ENCODE data around the gene CTSO. TPM values are rescaled to one million over a fixed set of nuclear protein-coding genes. Genes with fewer than 3 reads are reported as not detected.
"Not testable (repeated sequence)": the region's sequence is repeated elsewhere in the genome, so short reads cannot be mapped to it uniquely, and the experiment has no call there.

Gene CTSO
- total RNA-seq, 1 donor from 2014 or later, result 3.8 TPM

- intact Hi-C loops (cut with micrococcal nuclease), result no loop called here
Measured at GRCh38 chr4:155956461-155956860, 2.8 kb upstream of the CTSO start.

DNA sequence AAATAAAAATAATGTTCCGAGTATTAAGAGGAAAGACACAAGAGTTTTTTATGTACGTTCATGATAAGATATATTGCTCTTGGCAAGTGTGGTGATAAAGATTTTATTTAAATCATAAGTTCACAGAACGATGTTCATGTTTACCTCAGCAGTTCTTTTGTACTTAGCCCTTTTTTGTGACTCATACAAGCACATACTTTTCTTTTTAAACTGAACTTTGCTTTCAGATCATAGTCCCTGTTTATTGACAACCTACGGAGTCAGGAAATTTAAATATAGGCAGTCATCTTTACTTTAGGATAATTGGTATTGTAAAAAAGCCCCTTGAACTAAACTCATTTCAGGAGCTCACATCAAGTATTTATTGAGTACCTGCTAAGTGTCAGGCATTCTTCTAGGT is 1.3 kb upstream of the CTSO start:
- intact Hi-C loops (cut with micrococcal nuclease), result loop anchor here (5.0 kb wide), 2 partner anchors 428 to 1012 kb away; no protein-coding TSS in a partner anchor

GRCh38 chr4:155954118-155954685 is 536 bp upstream of the CTSO start:
- intact Hi-C loops (cut with micrococcal nuclease), result loop anchor here (5.0 kb wide), 2 partner anchors 427 to 1013 kb away; no protein-coding TSS in a partner anchor

- intact Hi-C loops (cut with micrococcal nuclease), result loop anchor here (5.0 kb wide), 2 partner anchors 425 to 1015 kb away; no protein-coding TSS in a partner anchor
Measured at GRCh38 chr4:155952501-155952901, 1.2 kb downstream of the CTSO start.

- intact Hi-C loops (cut with micrococcal nuclease), result loop anchor here (5.0 kb wide), 2 partner anchors 423 to 1017 kb away; no protein-coding TSS in a partner anchor
Measured at GRCh38 chr4:155950461-155950860, 3.2 kb downstream of the CTSO start.

GRCh38 chr4:155948541-155948940 is 5.1 kb downstream of the CTSO start:
- intact Hi-C loops (cut with micrococcal nuclease), result no loop called here

DNA sequence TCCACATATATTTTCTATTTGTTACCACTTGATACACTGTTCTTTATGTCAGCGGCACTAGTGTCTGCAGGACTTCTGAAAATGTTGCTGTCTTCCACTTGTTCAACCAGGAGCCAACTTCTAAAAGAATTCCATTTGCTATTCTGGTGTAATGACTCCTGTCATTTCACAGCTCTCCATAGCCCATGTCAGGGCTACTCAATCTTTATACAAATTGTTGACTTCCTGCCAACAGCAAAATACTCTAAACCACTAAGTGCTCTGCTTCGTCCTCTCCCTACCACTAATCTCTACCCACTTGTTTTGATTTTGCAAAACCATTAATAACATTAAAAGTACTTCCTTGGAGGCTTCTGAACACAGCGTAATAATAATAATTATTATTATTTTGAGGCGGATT is 7.2 kb downstream of the CTSO start:
- intact Hi-C loops (cut with micrococcal nuclease), result no loop called here

DNA sequence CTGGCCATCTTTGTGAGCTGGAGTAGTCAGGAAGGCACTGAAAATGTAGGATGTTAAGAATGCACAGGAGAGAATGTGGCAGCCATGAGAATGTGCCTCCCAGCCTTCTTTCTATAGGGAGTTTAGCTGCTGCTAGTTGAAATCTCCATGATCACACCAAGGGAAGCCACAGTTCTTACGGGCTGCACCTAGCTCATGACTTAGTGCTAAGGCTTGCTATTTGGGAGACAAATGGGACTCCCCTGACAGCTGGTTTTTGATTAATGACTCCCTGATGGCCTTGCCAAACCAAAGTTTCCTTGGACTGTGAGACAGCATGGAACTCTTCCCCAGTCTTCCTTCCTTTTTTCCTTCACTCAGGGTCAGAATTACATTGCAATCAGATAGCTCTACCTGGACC is 9.2 kb downstream of the CTSO start:
- intact Hi-C loops (cut with micrococcal nuclease), result no loop called here

DNA sequence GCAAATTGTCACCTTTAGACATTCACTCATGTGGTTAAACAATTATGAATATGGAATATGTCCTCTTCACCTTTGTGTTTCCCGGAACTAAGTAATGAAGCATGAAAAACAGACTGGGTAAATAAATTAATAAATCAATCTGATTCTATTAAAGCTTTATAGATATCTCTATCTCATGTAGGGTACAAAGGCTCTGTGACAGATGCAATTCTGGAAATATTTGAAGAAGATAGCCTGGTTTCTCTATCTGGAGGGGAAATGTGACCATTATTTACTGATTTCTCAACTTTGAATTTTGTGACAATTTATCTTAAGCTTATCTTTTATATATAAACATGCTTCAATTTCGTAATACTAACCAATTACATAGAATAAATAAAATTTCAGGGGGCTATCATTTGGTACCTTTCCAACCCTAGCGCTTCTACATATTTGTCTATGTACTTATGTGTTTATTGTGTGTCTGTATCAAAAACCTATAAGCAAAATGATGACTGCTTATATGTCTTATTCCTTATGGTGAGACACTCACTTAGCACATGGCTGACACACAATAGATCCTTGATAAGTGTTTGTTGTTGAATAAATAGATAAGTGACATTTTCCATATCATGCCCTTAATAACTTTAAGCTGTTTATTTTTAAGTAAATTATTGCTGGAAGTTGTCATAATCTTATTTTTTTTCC is 9.9 kb downstream of the CTSO start:
- intact Hi-C loops (cut with micrococcal nuclease), result no loop called here

GRCh38 chr4:155941820-155942219 is 11.8 kb downstream of the CTSO start:
- intact Hi-C loops (cut with micrococcal nuclease), result no loop called here

DNA sequence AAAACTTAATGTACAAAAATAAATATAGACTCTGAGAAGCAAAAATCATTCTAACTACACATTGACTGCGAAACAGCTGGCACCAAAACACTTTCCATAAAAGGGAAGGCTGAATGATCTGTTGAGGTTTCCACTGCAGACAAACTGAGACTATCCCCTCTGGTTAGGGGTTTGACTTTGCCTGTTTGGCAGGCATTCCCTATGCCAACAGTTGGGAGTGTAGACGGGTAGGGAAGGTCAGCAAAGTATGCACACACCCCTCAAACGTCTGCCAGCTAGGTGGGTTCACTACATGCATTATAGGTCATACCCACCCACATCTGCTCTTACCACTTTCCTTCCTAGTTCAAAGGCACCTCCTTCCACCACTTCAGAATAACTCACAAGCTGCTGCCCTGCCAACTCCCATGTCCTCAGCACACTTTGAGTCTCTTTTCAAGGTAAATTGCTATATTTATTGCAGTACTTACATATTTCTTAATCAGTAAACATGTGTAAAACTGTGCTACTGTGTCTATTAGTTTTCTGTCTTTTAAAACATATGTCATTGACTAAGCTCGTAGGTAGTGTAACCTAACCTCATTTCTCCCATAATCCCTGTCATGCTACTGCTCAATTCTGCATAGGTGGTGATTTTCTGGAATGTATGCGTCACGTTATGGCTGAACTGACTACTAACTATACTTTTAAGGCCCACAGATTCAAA is 12.4 kb downstream of the CTSO start:
- intact Hi-C loops (cut with micrococcal nuclease), result no loop called here

GRCh38 chr4:155935389-155935986 is 18.2 kb downstream of the CTSO start:
- intact Hi-C loops (cut with micrococcal nuclease), result no loop called here

DNA sequence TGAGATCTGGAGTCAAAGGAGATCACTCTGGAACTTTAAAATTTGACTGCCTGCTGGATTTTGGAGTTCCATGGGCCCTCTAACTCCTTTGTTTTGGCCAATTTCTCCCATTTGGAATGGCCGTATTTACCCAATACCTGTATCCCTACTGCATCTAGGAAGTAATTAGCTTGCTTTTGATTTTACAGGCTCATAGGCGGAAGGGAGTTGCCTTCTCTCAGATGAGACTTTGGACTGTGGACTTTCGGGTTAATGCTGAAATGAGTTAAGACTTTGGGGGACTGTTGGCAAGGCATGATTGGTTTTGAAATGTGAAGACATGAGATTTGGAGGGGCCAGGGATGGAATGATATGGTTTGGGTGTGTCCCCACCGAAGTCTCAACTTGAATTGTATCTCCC is 19.0 kb downstream of the CTSO start:
- intact Hi-C loops (cut with micrococcal nuclease), result not testable (repeated sequence)

DNA sequence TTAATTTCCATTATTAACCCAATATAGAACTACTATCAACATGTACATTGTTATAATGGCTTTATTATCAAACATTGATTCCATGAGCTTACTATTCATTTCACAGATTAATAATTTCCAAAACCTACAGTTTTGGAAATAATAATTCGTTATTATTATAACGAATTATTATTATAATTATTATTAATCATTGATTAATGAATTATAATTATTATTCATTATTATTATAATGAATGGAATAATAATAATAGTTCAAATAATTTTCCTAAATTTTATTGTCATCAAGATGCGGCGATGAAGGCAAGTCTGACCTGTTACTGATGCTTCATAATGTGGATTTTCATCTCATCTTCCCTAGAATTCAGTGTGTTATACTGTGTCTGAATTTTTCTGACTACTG is 22.0 kb downstream of the CTSO start:
- intact Hi-C loops (cut with micrococcal nuclease), result no loop called here

- intact Hi-C loops (cut with micrococcal nuclease), result no loop called here
Measured at GRCh38 chr4:155930330-155930729, 23.3 kb downstream of the CTSO start.

GRCh38 chr4:155929833-155930232 is 23.8 kb downstream of the CTSO start:
- intact Hi-C loops (cut with micrococcal nuclease), result no loop called here

GRCh38 chr4:155924637-155925036 is 29.0 kb downstream of the CTSO start:
- intact Hi-C loops (cut with micrococcal nuclease), result no loop called here

DNA sequence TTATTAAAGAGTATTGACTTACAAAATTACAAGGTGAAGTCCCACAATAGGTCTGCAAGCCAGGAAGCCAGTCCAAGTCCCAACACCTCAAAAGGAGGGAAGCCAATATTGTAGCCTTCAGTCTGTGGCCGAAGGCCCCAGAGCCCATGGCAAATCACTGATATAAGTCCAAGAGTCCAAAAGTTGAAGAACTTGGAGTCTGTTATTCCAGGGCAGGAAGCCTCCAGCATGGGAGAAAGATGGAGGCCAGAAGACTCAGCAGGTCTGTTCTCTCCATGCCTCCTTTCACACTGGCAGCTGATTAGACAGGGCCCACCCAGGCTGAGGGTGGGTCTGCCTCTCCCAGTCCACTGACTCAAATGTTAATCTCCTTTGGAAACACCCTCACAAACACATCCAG is 32.1 kb downstream of the CTSO start:
- intact Hi-C loops (cut with micrococcal nuclease), result no loop called here

- intact Hi-C loops (cut with micrococcal nuclease), result no loop called here
Measured at GRCh38 chr4:155914782-155915181, 38.9 kb downstream of the CTSO start.

DNA sequence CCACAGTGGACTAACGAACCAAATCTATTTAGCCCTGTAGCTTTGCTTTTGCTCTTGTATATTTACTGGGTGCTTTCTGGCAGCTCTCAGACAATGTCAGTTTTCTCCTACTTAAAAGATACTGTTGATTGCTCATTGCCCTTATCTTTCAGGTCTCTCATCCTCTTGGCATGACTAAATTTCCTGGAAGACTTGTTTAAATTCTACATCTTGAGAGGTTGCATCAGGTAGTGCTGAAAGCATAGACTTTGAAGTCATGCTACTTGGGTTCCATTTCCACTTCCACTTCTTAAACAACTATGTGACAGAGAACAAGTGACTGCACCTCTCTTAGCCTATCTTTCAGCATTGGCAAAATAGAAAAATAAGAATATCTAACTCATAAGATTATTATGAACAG is 41.8 kb downstream of the CTSO start:
- intact Hi-C loops (cut with micrococcal nuclease), result no loop called here

DNA sequence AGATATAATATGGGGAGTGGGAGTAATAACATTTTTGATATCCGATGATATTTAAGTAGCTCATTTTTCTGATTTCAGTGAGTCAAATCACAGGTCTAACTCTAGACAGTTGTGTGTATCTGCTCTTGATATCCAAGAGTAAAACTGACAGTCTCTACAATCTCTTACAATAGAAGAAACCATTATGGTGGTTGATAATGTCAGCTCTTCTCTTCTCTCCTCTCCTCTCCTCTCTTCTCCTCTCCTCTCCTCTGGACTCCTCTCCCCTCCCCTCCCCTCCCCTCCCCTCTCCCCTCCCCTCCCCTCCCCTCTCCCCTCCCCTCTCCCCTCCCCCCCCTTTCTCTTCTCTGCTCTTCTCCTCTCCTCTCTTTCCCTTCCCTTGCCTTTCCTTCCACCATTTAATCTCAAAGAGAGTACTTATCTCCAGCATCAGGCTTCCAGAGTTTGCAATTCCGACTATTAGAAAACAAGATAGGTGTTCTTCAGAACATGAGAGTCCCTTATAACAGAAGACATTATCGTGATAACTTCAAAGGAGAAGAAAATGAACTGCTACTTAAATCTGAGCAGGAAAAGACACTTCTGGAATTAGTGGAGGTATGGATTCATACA is 43.9 kb downstream of the CTSO start:
- intact Hi-C loops (cut with micrococcal nuclease), result no loop called here
